GM23338 (cell line): ENCODE measurements around the gene ADD1. TPM values are rescaled to one million over a fixed set of nuclear protein-coding genes. Genes with fewer than 3 reads are reported as not detected.
A peak's percentile ranks its signal among the peaks of the same experiment; 100 is the strongest.

Experiments used
- ATAC-seq: fragments of 200-7000 bp; cut with Tn5 transposase; 3 replicates; pipeline ENCODE4 v1.9.1; 2020
- DNase-seq: peaks from one replicate; pipeline ENCODE4 v3.0.0-alpha.2; 2015; ENCODE audit warnings: low spot score
- H2AFZ ChIP-seq: fragments of 200-600 bp; sonication (generic); 2 replicates; pipeline ENCODE4 v1.8.0; 2016; ENCODE audit warnings: antibody characterized with exemption, mild to moderate bottlenecking, moderate library complexity
- H3F3A ChIP-seq: fragments of 200-600 bp; sonication (generic); replicated peaks from 2 replicates; pipeline ENCODE4 v1.8.0; 2017; ENCODE audit warnings: antibody characterized with exemption, mixed run types, low read depth
- H3K27ac ChIP-seq: fragments of 200-600 bp; sonication (generic); 2 replicates; pipeline ENCODE4 v1.6.1; 2016; ENCODE audit warnings: low read depth
- H3K27me3 ChIP-seq: fragments of 200-600 bp; sonication (generic); 2 replicates; pipeline ENCODE4 v1.8.0; 2016; ENCODE audit warnings: mild to moderate bottlenecking, mixed run types, moderate library complexity; ENCODE audit not compliant: insufficient read depth
- H3K36me3 ChIP-seq: fragments of 200-600 bp; sonication (generic); 2 replicates; pipeline ENCODE4 v1.8.0; 2016; ENCODE audit warnings: mild to moderate bottlenecking; ENCODE audit not compliant: insufficient read depth
- H3K4me1 ChIP-seq: fragments of 200-600 bp; sonication (generic); 2 replicates; pipeline ENCODE4 v1.8.0; 2016; ENCODE audit warnings: mild to moderate bottlenecking, moderate library complexity; ENCODE audit not compliant: insufficient read depth
- H3K4me2 ChIP-seq: fragments of 200-600 bp; sonication (generic); 2 replicates; pipeline ENCODE4 v1.7.1; 2017; ENCODE audit warnings: mixed run types
- H3K4me3 ChIP-seq: fragments of 200-600 bp; sonication (generic); 2 replicates; pipeline ENCODE4 v1.6.1; 2016; ENCODE audit warnings: mixed run types
- H3K79me2 ChIP-seq: fragments of 200-600 bp; sonication (generic); replicated peaks from 2 replicates; pipeline ENCODE4 v1.8.0; 2017; ENCODE audit warnings: mild to moderate bottlenecking; ENCODE audit not compliant: insufficient read depth
- H3K9me2 ChIP-seq: fragments of 200-600 bp; sonication (generic); 2 replicates; pipeline ENCODE4 v1.8.0; 2017; ENCODE audit not compliant: insufficient read depth
- H4K20me1 ChIP-seq: fragments of 200-600 bp; sonication (generic); replicated peaks from 2 replicates; pipeline ENCODE4 v1.8.0; 2017; ENCODE audit warnings: mild to moderate bottlenecking; ENCODE audit not compliant: insufficient read depth
- H3K27ac Mint-ChIP-seq: 2 replicates; pipeline ENCODE4 v1.8.0; 2020; ENCODE audit warnings: inconsistent platforms, mild to moderate bottlenecking, moderate library complexity, mixed read lengths
- H3K27me3 Mint-ChIP-seq: 3 replicates; pipeline ENCODE4 v1.8.0; 2022; ENCODE audit warnings: low read depth, mild to moderate bottlenecking, moderate library complexity, mixed read lengths, inconsistent platforms; ENCODE audit not compliant: insufficient read depth, poor library complexity
- H3K36me3 Mint-ChIP-seq: 3 replicates; pipeline ENCODE4 v1.8.0; 2021; ENCODE audit warnings: low read depth, mild to moderate bottlenecking, inconsistent platforms, moderate library complexity, mixed read lengths
- H3K4me1 Mint-ChIP-seq: 3 replicates; pipeline ENCODE4 v1.8.0; 2020; ENCODE audit warnings: mild to moderate bottlenecking, inconsistent platforms, mixed read lengths
- H3K4me3 Mint-ChIP-seq: 3 replicates; pipeline ENCODE4 v1.8.0; 2021; ENCODE audit warnings: moderate library complexity, mild to moderate bottlenecking, inconsistent platforms, mixed read lengths
- H3K9me3 Mint-ChIP-seq: 3 replicates; pipeline ENCODE4 v1.8.0; 2020; ENCODE audit warnings: moderate library complexity, mild to moderate bottlenecking, inconsistent platforms, mixed read lengths
- CREB1 ChIP-seq: fragments of 250-450 bp; sonication (Bioruptor Pico); IDR thresholded peaks from 2 replicates; pipeline ENCODE4 v1.5.0; 2020; ENCODE audit warnings: low read depth, mild to moderate bottlenecking, moderate library complexity
- ETS1 ChIP-seq: IDR thresholded peaks from 2 replicates; pipeline ENCODE4 v1.6.1; 2016; ENCODE audit warnings: antibody characterized with exemption
- EZH2 ChIP-seq: fragments of 200-600 bp; sonication (generic); IDR thresholded peaks from one replicate; pipeline ENCODE4 v1.8.0; 2017; ENCODE audit warnings: antibody characterized with exemption, mild to moderate bottlenecking, low read depth; ENCODE audit not compliant: unreplicated experiment
- EZH2phosphoT487 ChIP-seq: fragments of 200-600 bp; sonication (generic); IDR thresholded peaks from one replicate; pipeline ENCODE4 v1.8.1; 2018; ENCODE audit warnings: antibody characterized with exemption; ENCODE audit not compliant: unreplicated experiment
- JUNB ChIP-seq: IDR thresholded peaks from one replicate; pipeline ENCODE4 v1.6.1; 2016; ENCODE audit warnings: antibody characterized with exemption; ENCODE audit not compliant: unreplicated experiment
- NANOG ChIP-seq: IDR thresholded peaks from 2 replicates; pipeline ENCODE4 v1.6.1; 2016; ENCODE audit warnings: antibody characterized with exemption, borderline replicate concordance
- POLR2AphosphoS5 ChIP-seq: IDR thresholded peaks from 2 replicates; pipeline ENCODE4 v1.6.1; 2016; ENCODE audit warnings: antibody characterized with exemption, low read depth
- STAT1 ChIP-seq: IDR thresholded peaks from one replicate; pipeline ENCODE4 v1.6.1; 2016; ENCODE audit warnings: antibody characterized with exemption; ENCODE audit not compliant: unreplicated experiment
- ZNF114 ChIP-seq: fragments of 250-450 bp; sonication (Bioruptor Pico); IDR thresholded peaks from 2 replicates; pipeline ENCODE4 v1.5.0; 2020; ENCODE audit warnings: mild to moderate bottlenecking, moderate library complexity
- ZNF331 ChIP-seq: fragments of 250-450 bp; sonication (Bioruptor Pico); IDR thresholded peaks from 2 replicates; pipeline ENCODE4 v1.5.0; 2020; ENCODE audit warnings: low read depth, mild to moderate bottlenecking, moderate library complexity
- ZNF462 ChIP-seq: fragments of 250-450 bp; sonication (Bioruptor Pico); IDR thresholded peaks from 2 replicates; pipeline ENCODE4 v1.5.0; 2020; ENCODE audit warnings: mild to moderate bottlenecking, moderate library complexity
- polyA plus RNA-seq: library from polyadenylated mRNA; unstranded; fragments of >200 nt; fragmentation: Nextera tagmentation; extraction: Ambion mirVana; gene quantifications from 2 replicates; pipeline ENCODE4 v1.2.1, GENCODE V29; 2016
- total RNA-seq: library from RNA; depleted of rRNA; stranded (reverse); fragments of >200 nt; shearing (Covaris generic); gene quantifications from 2 replicates; pipeline ENCODE4 v1.2.3, GENCODE V29; 2014
- TF ChIP-seq, protein P1 (sequence below): IDR thresholded peaks from one replicate; pipeline ENCODE4 v1.6.1; 2018; ENCODE audit warnings: antibody characterized with exemption; ENCODE audit not compliant: unreplicated experiment
- TF ChIP-seq, protein P2 (sequence below), 2 experiments: fragments of 200-600 bp in 1 of 2; sonication (generic) in 1 of 2; conservative IDR thresholded peaks; 2 replicates each; pipeline versions ENCODE4 v1.5.1 to v1.6.1; 2016 to 2017; ENCODE audit warnings: antibody characterized with exemption in 2 of 2, low read depth in 2 of 2, mild to moderate bottlenecking in 2 of 2, moderate library complexity in 1 of 2

ADD1 gene
- total and polyA plus RNA-seq, 2 experiments from 2014 or later, result 126 to 144 TPM

DNA sequence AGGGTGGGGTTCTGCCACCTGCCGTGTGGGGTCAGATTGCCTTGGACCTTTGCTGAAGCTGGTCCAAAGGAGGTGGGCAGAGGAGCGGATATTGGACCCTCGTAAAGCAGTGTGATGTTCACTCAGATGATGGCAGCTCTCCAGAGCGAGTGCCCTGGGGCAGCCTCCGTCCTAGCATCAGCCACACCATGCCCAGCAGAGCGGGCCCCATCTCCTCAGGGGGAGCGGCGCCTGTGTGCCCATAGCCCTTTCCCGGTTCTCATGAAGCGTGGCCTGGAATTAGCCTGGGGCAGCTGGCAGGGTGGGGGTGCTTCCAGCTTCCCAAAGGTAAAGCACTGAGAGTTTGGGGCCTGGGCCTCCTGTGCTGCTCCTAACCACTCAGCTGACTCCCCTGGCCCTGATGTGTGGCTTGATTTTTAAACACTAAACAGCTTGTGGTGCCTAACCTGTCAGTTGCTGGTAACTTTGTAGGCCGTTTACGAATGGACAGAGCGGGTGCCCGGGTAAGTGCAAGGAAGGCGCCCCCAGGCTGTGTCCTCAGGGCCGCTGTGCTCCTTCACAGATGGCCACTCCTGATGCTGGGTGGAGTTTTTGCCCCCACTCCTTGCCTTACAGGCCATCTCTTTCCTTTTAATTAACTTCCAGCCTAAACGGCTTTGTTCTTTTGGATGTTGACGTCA is 83.5 kb downstream of the ADD1 start:
- peak overlapping the region; percentile 44; the same call in 1 of the 2 replicates for H3K27ac Mint-ChIP-seq
- H3K79me2 ChIP-seq, result peaks cover 4% of the 10 kb centered on the region; the same call in 1 of the 2 replicates

More for the DNA sequence above, 83.5 kb downstream of the ADD1 start:
- Histone ChIP-seq H3F3A (0 out of 2 replicates have a peak, but pooled peaks cover 6% of the 10 kb centered on the region), H3K27ac (no peak overlapping the region), H3K9me2 (no peaks in the 10 kb centered on the region), H2AFZ (no peak overlapping the region), H3K27me3 (no peaks in the 10 kb centered on the region), H3K36me3 (no peaks in the 10 kb centered on the region; the same call in 1 of the 2 replicates), H3K4me2 (no peak overlapping the region), H3K4me3 (no peak overlapping the region), H3K4me1 (peaks cover 19% of the 10 kb centered on the region), H4K20me1 (peaks cover 6% of the 10 kb centered on the region; the same call in 1 of the 2 replicates)
- ATAC-seq (no peak), DNase-seq (no peak)
- H3K9me3 Mint-ChIP-seq, result peaks cover 13% of the 10 kb centered on the region; the same call in 2 of the 3 replicates
- H3K36me3 Mint-ChIP-seq, result peaks cover 77% of the 10 kb centered on the region
- no peak overlapping the region; the same call in 2 of the 3 replicates for H3K4me3 Mint-ChIP-seq
- no peak for TF ChIP-seq JUNB
- TF ChIP-seq ETS1, result no peak
- TF ChIP-seq ZNF331 (CRISPR knock-in tag), result no peak
- no peak for TF ChIP-seq POLR2AphosphoS5
- no peak for TF ChIP-seq EZH2
- no peak for TF ChIP-seq ZNF462 (CRISPR knock-in tag)
- TF ChIP-seq NANOG, result no peak
- TF ChIP-seq, protein P1, sequence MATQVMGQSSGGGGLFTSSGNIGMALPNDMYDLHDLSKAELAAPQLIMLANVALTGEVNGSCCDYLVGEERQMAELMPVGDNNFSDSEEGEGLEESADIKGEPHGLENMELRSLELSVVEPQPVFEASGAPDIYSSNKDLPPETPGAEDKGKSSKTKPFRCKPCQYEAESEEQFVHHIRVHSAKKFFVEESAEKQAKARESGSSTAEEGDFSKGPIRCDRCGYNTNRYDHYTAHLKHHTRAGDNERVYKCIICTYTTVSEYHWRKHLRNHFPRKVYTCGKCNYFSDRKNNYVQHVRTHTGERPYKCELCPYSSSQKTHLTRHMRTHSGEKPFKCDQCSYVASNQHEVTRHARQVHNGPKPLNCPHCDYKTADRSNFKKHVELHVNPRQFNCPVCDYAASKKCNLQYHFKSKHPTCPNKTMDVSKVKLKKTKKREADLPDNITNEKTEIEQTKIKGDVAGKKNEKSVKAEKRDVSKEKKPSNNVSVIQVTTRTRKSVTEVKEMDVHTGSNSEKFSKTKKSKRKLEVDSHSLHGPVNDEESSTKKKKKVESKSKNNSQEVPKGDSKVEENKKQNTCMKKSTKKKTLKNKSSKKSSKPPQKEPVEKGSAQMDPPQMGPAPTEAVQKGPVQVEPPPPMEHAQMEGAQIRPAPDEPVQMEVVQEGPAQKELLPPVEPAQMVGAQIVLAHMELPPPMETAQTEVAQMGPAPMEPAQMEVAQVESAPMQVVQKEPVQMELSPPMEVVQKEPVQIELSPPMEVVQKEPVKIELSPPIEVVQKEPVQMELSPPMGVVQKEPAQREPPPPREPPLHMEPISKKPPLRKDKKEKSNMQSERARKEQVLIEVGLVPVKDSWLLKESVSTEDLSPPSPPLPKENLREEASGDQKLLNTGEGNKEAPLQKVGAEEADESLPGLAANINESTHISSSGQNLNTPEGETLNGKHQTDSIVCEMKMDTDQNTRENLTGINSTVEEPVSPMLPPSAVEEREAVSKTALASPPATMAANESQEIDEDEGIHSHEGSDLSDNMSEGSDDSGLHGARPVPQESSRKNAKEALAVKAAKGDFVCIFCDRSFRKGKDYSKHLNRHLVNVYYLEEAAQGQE, result no peak
- no peak for TF ChIP-seq CREB1 (CRISPR knock-in tag)
- no peak for TF ChIP-seq ZNF114 (CRISPR knock-in tag)
- TF ChIP-seq, protein P2, sequence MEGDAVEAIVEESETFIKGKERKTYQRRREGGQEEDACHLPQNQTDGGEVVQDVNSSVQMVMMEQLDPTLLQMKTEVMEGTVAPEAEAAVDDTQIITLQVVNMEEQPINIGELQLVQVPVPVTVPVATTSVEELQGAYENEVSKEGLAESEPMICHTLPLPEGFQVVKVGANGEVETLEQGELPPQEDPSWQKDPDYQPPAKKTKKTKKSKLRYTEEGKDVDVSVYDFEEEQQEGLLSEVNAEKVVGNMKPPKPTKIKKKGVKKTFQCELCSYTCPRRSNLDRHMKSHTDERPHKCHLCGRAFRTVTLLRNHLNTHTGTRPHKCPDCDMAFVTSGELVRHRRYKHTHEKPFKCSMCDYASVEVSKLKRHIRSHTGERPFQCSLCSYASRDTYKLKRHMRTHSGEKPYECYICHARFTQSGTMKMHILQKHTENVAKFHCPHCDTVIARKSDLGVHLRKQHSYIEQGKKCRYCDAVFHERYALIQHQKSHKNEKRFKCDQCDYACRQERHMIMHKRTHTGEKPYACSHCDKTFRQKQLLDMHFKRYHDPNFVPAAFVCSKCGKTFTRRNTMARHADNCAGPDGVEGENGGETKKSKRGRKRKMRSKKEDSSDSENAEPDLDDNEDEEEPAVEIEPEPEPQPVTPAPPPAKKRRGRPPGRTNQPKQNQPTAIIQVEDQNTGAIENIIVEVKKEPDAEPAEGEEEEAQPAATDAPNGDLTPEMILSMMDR (conservative IDR thresholded peaks at IDR 0.05; ENCODE audit: low read depth in 2 of 2), result no peak
- no peak for TF ChIP-seq EZH2phosphoT487
- TF ChIP-seq STAT1, result no peak
- peaks cover 20% of the 10 kb centered on the region for H3K4me1 Mint-ChIP-seq
- H3K27me3 Mint-ChIP-seq, result peaks cover 16% of the 10 kb centered on the region
